HepG2 (cell line): ENCODE measurements around the gene GAD1. TPM values are rescaled to one million over a fixed set of nuclear protein-coding genes. Genes with fewer than 3 reads are reported as not detected.

Experiments
- ATAC-seq: fragments of 200-7000 bp; cut with Tn5 transposase; 3 replicates; pipeline ENCODE4 v1.9.1; 2020; ENCODE audit warnings: mild to moderate bottlenecking, moderate library complexity
- BruUV-seq: library from RNA; stranded (reverse); fragments of 400-500 nt; replicated peaks from 2 replicates; lab custom pipeline; 2021; lab: Mats Ljungman, UMichigan
- CTCF ChIA-PET: fragments of 300-600 bp; formaldehyde crosslinking; extraction: SDS; loops from one replicate; lab custom pipeline; 2021; ENCODE audit warnings: low total read pairs, inconsistent platforms, low intra/inter-chr PET ratio; lab: Yijun Ruan, JAX
- POLR2A ChIA-PET: fragments of 350-600 bp; sonication (Branson Sonifier 250); formaldehyde crosslinking; loops from one replicate; lab custom pipeline; 2020; ENCODE audit warnings: antibody characterized with exemption, inconsistent platforms; lab: Yijun Ruan, JAX
- DNase-seq: peaks from one replicate; pipeline ENCODE4 v3.0.0-alpha.2; 2015; ENCODE audit warnings: low spot score
- FAIRE-seq: peaks from 3 replicates; lab custom pipeline; 2011; peaks lifted over from hg19 to GRCh38; lab: Jason Lieb, UNC
- H2AFZ ChIP-seq: one replicate; pipeline ENCODE4 v1.6.1; 2011; ENCODE audit warnings: low read length, inconsistent platforms
- H3K27ac ChIP-seq: fragments of 300-600 bp; 3 replicates; pipeline ENCODE4 v1.8.0; 2011; ENCODE audit warnings: mixed run types, mild to moderate bottlenecking, mixed read lengths, low read length, inconsistent platforms; ENCODE audit not compliant: insufficient read depth; ENCODE audit errors: extremely low read length
- H3K27me3 ChIP-seq, 2 experiments: fragments of 200-600 bp in 1 of 2; 2 replicates in 1 of 2; 3 replicates in 1 of 2; pipeline versions ENCODE4 v1.6.0 to v1.8.0; 2011; ENCODE audit warnings: low read length in 2 of 2, mild to moderate bottlenecking in 2 of 2, moderate library complexity in 2 of 2, inconsistent platforms in 1 of 2; ENCODE audit not compliant: insufficient read depth in 2 of 2, control insufficient read depth in 1 of 2
- H3K36me3 ChIP-seq, 2 experiments: fragments of 200-600 bp in 1 of 2; replicated peaks in 1 of 2; 2 replicates in 1 of 2; 3 replicates in 1 of 2; pipeline versions ENCODE4 v1.5.1 to v1.8.0; 2011; ENCODE audit warnings: low read length in 2 of 2, inconsistent platforms in 1 of 2; ENCODE audit not compliant: insufficient read depth in 2 of 2, control insufficient read depth in 1 of 2
- H3K4me1 ChIP-seq: 2 replicates; pipeline ENCODE4 v1.5.1; 2012; ENCODE audit warnings: low read length, inconsistent platforms; ENCODE audit not compliant: insufficient read depth
- H3K4me2 ChIP-seq: 2 replicates; pipeline ENCODE4 v1.6.0; 2011; ENCODE audit warnings: low read depth, low read length, inconsistent platforms
- H3K4me3 ChIP-seq, 3 experiments: fragments of 200-600 bp in 1 of 3; sonication (generic), shearing (Covaris generic) in 1 of 3; replicated peaks in 1 of 3; 2 replicates each; pipeline ENCODE4 v1.5.1; 2011 to 2016; ENCODE audit warnings: low read length in 3 of 3, inconsistent platforms in 2 of 3, low read depth in 2 of 3, mild to moderate bottlenecking in 2 of 3, control low read depth in 1 of 3, mixed read lengths in 1 of 3; ENCODE audit not compliant: insufficient read depth in 1 of 3
- H3K79me2 ChIP-seq: one replicate; pipeline ENCODE4 v1.6.1; 2011; ENCODE audit warnings: low read length, inconsistent platforms; ENCODE audit not compliant: insufficient read depth
- H3K9ac ChIP-seq: 2 replicates; pipeline ENCODE4 v1.6.0; 2011; ENCODE audit warnings: mild to moderate bottlenecking, low read depth, low read length, inconsistent platforms; ENCODE audit not compliant: insufficient read depth
- H3K9me3 ChIP-seq: 2 replicates; pipeline ENCODE4 v1.5.1; 2012; ENCODE audit warnings: mild to moderate bottlenecking, low read length
- H4K20me1 ChIP-seq: 2 replicates; pipeline ENCODE4 v1.6.0; 2011; ENCODE audit warnings: inconsistent platforms, mild to moderate bottlenecking, low read length, moderate library complexity; ENCODE audit not compliant: insufficient read depth
- ATF6 ChIP-seq: sonication (generic); formaldehyde crosslinking; conservative IDR thresholded peaks from 2 replicates; pipeline ENCODE4 v1.4.0; 2020; ENCODE audit warnings: missing genetic modification reagents
- ATRX ChIP-seq: sonication (generic); formaldehyde crosslinking; IDR thresholded peaks from 2 replicates; pipeline ENCODE4 v1.4.0; 2020; ENCODE audit warnings: missing genetic modification reagents, borderline replicate concordance
- HMGA1 ChIP-seq: sonication (generic); formaldehyde crosslinking; conservative IDR thresholded peaks from 2 replicates; pipeline ENCODE4 v1.4.0; 2020; ENCODE audit warnings: missing genetic modification reagents
- HMGXB4 ChIP-seq, 2 experiments: sonication (generic) in 1 of 2; formaldehyde crosslinking in 1 of 2; IDR thresholded peaks; 2 replicates each; pipeline versions ENCODE4 v1.4.0 to v1.6.1; 2018 to 2020; ENCODE audit warnings: missing genetic modification reagents in 2 of 2, borderline replicate concordance in 1 of 2, low read depth in 1 of 2, mild to moderate bottlenecking in 1 of 2, missing biosample characterization in 1 of 2
- KDM1A ChIP-seq: IDR thresholded peaks from 2 replicates; pipeline ENCODE4 v1.6.1; 2016; ENCODE audit warnings: missing compliant biosample characterization
- SMARCC2 ChIP-seq: fragments of 450-650 bp; IDR thresholded peaks from 2 replicates; pipeline ENCODE4 v1.6.1; 2017; ENCODE audit warnings: antibody characterized with exemption, mild to moderate bottlenecking
- SMYD3 ChIP-seq: sonication (generic); formaldehyde crosslinking; IDR thresholded peaks from 2 replicates; pipeline ENCODE4 v1.8.1; 2023; ENCODE audit warnings: mild to moderate bottlenecking, missing genetic modification reagents
- ZMAT3 ChIP-seq: sonication (generic); formaldehyde crosslinking; conservative IDR thresholded peaks from 2 replicates; pipeline ENCODE4 v1.7.0; 2021; ENCODE audit warnings: missing genetic modification reagents
- WGBS: methylation state at CpG from one replicate; pipeline ENCODE4 v1.1.6; 2017; ENCODE audit warnings: low lambda C conversion rate; 5-methylcytosine and 5-hydroxymethylcytosine counted together
- in situ Hi-C: cut with HindIII; loops from 2 replicates; pipeline ENCODE4 v1.10.0; 2017; ENCODE audit warnings: low pct_unique_long_range_greater_than_20kb; ENCODE audit not compliant: extremely low pct_ligation_motif_present
- intact Hi-C: fragments of 100-400 bp; cut with micrococcal nuclease; formaldehyde crosslinking; loops from one replicate; pipeline ENCODE4 v1.10.0; 2022; ENCODE audit not compliant: unreplicated experiment
- polyA plus RNA-seq, 8 experiments: library from polyadenylated mRNA; depleted of rRNA in 3 of 8; stranded (reverse) in 7 of 8; unstranded in 1 of 8; fragments of >200 nt; fragmentation: Illumina TruSeq in 4 of 8; extraction: Trizol in 4 of 8; gene quantifications; 2 replicates each; pipeline versions ENCODE4 v1.2.1 to v1.2.3, GENCODE V29; 2011 to 2016; ENCODE audit warnings: low read depth in 4 of 8, missing spikeins in 1 of 8, mixed read lengths in 1 of 8; ENCODE audit not compliant: insufficient read depth in 1 of 8
- total RNA-seq, 5 experiments: library from RNA; depleted of rRNA; stranded (reverse); fragments of >200 nt; fragmentation: Illumina TruSeq; extraction: Trizol; gene quantifications; 2 replicates each; pipeline ENCODE4 v1.2.3, GENCODE V29; 2016; ENCODE audit warnings: low read depth in 1 of 5

GAD1 gene
- total and polyA plus RNA-seq, 2 of the 13 experiments (the other 11 are each of a cell fraction or from before 2014, with no cell fraction given), result 0.09 to 0.13 TPM

GRCh38 chr2:170863087-170863486 is 46.4 kb downstream of the GAD1 start (continued):
- TF ChIP-seq HMGXB4 (CRISPR knock-in tag; IDR thresholded peaks at IDR 0.05; ENCODE audit: borderline replicate concordance in 1 of 2, low read depth in 1 of 2) (no peak), ATF6 (CRISPR knock-in tag) (no peak), SMYD3 (CRISPR knock-in tag) (no peak), ZMAT3 (CRISPR knock-in tag) (no peak), HMGA1 (CRISPR knock-in tag) (no peak), ATRX (no peak)

GRCh38 chr2:170869036-170869435 is 52.3 kb downstream of the GAD1 start:
- CTCF ChIA-PET, result no interaction called here
- H3K27ac ChIP-seq, result no peak overlapping the region
- H3K4me3 ChIP-seq, result no peak overlapping the region
- no peaks in the 10 kb centered on the region for H3K9me3 ChIP-seq
- POLR2A ChIA-PET, result no interaction called here
- WGBS, result 7% methylated on average over 1 of the region's 1 CpG
- FAIRE-seq (no peak), ATAC-seq (no peak), DNase-seq (no peak)
- peaks cover 0 to 3% of the 10 kb centered on the region in 2 experiments; a peak in 2 of 5 replicates for H3K27me3 ChIP-seq
- no peak overlapping the region for H3K4me2 ChIP-seq
- no peak overlapping the region for H2AFZ ChIP-seq
- H3K36me3 ChIP-seq, result no peaks in the 10 kb centered on the region
- intact Hi-C loops (no loop called here), in situ Hi-C loops (no loop called here)
- BruUV-seq, result no TSS peak
- no peaks in the 10 kb centered on the region for H3K79me2 ChIP-seq
- H4K20me1 ChIP-seq, result no peaks in the 10 kb centered on the region
- no peak overlapping the region for H3K9ac ChIP-seq
- H3K4me1 ChIP-seq, result no peaks in the 10 kb centered on the region; the same call in 1 of the 2 replicates
- TF ChIP-seq KDM1A (CRISPR knock-in tag) (no peak), SMARCC2 (no peak)
